ENCODE data around the gene AJAP1.

AJAP1 gene

GRCh38 chr1:4630561-4630960 is 23.8 kb upstream of the AJAP1 start:
- DNase-seq (ENCODE audit: low read depth in 2 of 2), result no peak

GRCh38 chr1:4631321-4631720 is 23.1 kb upstream of the AJAP1 start:
- no peak for DNase-seq (ENCODE audit: low read depth in 2 of 2)

DNA sequence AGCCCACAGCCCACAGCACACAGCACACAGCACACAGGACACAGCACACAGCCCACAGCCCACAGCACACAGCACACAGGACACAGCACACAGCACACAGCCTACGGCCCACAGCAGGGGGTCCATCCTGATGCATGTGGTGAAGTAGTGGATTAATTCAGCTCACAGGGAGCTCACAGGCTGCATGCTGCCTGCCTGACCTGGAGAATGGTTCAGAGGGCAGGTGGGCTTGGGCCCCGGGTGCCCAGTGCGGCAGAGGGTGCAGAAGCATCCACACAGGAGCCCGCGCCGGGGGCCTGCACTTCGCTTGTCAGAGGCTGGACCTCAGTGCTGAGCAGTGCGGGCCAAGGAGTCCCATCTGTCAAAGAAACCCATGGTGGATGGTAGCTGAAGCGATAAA is 21.1 kb upstream of the AJAP1 start:
- DNase-seq (ENCODE audit: low read depth in 2 of 2), result no peak

- DNase-seq (ENCODE audit: low read depth in 2 of 2), result no peak
Observed at GRCh38 chr1:4634156-4634792, 20.1 kb upstream of the AJAP1 start.

DNA sequence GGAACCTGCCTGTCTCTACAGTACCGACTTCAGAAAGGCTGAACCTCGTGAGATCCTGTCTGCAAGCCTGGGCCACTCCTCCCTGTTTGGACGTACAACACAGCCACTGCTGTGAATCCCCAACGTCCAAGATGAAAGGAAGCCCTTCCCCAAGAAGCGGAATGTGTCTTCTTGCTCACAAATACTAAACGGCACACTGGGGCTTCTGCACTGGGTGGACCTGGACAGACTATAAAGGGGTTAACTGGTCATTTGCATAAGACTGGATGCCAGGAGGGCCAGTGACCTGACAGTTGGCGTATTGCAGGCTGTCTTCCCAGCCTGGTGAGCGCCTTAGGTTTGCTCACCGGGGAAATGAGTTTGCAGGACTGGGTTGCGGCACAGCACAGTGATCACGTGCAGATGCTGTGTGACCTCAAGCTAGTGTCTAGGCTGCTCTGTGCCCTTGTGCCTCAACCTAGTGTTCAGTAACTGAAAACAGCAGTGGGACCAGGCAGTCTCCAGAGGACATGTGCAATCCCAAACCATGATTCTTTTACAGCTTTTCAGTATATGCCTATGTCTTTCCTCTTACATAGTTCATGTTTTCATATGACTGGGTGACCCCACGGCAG is 19.5 kb upstream of the AJAP1 start:
- no peak for DNase-seq (ENCODE audit: low read depth in 2 of 2)

DNA sequence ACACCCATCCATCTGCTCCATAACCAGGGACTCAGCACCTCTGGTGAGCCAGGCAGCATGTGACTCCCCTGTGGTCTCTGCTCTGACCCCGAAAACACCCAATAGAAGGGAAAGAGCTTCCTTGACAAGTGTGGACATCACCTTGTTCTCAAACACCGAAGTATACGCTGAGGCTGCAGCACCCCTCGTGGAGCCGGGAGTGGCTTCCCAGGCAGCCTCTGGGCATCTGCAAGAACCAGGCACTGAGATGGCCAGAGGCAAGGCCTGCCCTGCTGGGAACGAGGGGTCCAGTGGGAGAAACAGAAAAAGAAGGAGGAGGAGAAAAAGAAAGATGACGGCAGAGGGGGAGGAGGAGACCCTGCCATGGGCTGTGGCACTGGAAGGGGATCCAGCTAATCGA is 18.2 kb upstream of the AJAP1 start:
- DNase-seq (ENCODE audit: low read depth in 2 of 2), result no peak

GRCh38 chr1:4636644-4637380 is 17.6 kb upstream of the AJAP1 start:
- DNase-seq (ENCODE audit: low read depth in 2 of 2), result no peak

DNA sequence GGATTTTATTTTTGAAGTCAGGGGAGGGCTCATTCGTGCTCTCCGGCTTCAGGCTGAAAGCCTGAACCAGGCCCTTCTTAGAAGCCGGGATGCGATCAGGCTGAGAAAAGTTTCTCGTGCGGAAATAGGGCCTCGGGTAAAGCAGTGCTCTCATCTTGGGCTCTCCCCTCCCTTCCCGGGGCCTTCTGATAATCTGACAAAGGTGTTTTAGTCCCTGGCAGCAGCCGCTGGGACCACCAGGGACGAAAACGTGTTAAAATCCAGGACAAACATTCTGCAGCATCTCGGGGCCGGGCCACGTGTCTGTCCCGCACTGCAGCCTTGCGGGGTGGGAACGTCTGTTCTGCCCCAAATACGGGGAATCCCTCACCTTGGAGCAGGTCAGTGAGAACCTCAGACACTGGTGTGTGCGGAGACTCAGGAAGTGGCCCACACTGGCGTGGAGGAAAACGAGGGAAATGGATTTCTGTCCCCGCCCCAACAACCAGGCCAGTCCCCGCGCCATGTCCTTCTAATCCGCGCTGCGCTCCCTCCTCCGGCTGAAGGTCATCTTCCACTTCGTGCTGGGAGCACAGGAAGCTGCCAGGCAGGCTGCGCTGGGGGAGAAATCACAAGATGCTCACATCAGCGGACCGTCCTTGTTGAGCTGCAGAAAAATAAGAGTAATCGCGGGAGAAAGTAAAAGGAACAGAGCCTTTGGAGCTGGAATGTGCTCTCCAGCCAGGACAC is 16.6 kb upstream of the AJAP1 start:
- no peak for DNase-seq (ENCODE audit: low read depth in 2 of 2)

DNA sequence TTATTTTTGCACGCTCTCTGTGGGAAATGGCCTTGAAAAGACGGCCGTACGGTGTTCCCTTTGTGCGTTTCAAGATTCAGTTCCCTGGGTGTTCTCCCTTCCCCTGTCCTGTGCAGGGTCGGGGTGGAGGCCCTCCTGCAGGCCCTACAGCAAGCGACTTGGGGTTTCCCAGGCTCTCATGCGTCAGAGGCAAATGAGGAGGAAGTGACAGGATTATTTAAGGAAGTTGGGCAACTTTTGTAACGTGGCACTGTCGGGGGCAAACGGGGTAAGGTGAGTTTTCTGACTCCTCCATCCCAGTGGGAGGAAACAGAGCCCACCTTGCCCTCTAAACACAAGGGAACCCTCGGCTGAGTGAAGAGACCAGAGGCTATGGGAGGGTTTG is 16.1 kb upstream of the AJAP1 start:
- DNase-seq (ENCODE audit: low read depth in 2 of 2), result no peak

DNA sequence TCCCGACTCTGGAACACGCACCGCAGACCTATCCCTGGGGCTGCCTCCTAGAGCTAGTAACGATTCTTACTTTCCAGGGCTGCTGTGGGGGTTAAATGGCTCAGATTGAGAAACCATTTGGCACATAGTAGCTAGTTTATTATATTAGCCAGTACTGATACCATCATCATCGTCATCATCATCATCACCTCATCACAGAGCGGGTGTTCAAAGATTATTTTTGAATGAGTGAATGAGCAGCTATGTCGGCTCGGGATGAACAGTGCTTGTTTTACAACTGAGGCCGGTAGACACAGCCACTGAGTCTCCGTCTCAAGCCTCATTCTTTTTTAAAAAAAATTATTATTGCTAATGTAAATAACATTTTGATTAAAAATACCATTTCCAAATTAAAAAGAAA is 13.5 kb upstream of the AJAP1 start:
- no peak for DNase-seq (ENCODE audit: low read depth in 2 of 2)

DNA sequence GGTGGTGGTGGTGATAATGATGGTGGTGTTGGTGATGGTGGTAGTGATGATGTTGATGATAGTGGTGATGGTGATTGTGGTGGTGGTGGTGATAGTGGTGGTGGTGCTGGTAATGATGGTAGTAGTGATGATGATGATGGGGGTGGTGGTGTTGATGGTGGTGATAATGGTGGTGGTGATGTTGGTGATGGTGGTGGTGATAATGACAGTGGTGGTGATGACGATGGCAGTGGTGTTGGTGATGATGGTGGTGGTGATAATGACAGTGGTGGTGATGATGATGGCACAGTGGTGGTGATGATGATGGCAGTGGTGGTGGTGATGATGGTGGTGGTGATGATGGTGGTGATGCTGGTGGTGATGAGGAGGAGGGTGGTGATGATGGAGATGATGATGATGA is 7.0 kb upstream of the AJAP1 start:
- DNase-seq (ENCODE audit: low read depth in 2 of 2), result no peak

DNA sequence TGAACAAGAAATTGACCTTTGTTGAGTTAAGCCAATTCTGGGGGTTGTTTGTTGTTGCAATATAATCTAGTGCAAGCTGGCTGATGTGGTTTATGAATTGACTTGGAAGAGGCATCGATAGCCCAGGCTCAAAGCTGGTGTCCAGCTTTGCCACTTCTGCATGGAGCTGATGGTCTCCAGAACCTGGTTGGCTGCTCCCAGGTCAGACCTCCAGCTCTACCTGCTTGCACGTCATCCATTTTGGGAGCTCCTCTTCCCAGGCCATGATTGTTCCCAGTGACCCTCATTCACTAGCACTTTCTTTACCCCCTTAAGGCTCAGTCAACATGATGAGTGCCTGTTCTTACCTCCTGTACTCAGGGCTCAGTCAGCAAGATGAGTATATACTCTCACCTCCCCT is 5.8 kb upstream of the AJAP1 start:
- DNase-seq (ENCODE audit: low read depth in 2 of 2), result no peak

DNA sequence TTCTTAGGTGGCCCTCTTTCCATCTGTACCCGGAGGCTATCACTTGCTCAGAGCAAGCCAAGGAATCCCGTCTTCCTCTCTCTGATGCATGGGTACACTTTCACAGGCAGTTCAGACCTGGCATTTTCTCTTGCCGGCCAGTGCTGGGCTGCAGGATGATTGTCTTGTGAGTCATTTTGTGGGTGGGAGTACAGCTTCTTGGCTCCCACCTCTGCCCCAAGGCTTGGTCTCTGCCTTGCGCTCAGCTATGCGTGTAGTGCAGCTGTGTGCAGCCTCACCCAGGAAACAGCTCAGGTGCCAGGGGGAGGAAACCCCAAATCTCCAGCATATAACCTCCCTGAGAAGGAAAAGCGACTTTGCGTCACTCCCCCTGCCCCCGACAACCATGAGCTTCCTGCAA is 3.9 kb upstream of the AJAP1 start:
- DNase-seq (ENCODE audit: low read depth in 2 of 2), result no peak

DNA sequence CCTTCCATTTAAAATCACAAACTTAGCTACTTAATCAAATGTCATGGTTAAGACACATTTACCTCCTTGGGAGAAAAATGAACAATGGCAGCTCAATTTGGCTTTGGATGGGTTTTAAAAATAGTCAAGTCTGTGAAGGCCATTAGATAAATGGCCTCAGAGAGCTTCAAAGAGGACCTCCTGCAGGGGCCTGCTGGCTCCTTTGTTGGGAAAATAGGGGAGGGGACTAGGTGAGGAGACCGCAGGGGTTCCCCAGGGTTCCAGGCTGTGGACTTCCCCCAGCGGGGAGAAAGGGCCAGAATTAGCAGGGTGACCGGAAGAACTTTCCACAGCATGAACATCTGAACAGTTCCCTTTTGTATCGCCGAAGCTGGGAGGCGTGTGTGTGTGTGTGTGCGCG is 3.4 kb upstream of the AJAP1 start:
- no peak for DNase-seq (ENCODE audit: low read depth in 2 of 2)

DNA sequence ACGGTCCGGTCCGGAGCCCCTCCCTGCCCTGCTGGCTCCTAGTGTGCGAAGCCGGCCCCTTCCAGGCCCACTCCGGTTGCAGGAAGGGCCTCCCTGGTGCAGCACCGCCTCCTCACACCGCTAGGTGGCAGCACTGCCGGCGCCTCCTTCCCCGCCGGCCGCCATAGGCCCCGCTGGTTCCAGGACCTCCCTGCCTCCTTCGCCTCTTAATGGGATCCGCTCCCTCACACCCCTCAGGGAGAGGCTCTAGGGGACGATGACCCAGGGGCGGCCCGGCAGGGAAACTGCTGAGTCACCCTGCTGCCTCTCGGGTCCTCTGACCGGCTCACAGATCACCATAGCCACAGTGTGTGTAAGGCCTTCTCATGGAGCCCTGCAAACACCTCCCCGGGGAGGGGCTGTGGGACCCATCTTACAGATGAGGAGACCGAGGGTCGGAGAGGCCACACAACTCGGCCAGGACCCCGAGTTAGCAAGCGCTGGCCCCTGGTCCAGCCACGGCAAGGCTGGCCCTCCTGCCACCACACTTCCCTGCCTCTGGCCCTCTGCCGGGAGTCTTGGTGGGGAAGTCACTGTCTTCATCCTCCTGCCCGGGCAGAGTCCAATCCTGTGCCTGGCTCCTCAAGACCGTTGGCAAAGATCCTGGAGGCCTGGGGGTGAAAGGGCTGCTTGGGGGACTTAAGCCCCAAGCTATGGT is 1.6 kb upstream of the AJAP1 start:
- peak; percentile 17 to 28 for DNase-seq (ENCODE audit: low read depth in 2 of 2)

- no peak for DNase-seq (ENCODE audit: low read depth in 2 of 2)
Observed at GRCh38 chr1:4653328-4653660, 1.1 kb upstream of the AJAP1 start.

DNA sequence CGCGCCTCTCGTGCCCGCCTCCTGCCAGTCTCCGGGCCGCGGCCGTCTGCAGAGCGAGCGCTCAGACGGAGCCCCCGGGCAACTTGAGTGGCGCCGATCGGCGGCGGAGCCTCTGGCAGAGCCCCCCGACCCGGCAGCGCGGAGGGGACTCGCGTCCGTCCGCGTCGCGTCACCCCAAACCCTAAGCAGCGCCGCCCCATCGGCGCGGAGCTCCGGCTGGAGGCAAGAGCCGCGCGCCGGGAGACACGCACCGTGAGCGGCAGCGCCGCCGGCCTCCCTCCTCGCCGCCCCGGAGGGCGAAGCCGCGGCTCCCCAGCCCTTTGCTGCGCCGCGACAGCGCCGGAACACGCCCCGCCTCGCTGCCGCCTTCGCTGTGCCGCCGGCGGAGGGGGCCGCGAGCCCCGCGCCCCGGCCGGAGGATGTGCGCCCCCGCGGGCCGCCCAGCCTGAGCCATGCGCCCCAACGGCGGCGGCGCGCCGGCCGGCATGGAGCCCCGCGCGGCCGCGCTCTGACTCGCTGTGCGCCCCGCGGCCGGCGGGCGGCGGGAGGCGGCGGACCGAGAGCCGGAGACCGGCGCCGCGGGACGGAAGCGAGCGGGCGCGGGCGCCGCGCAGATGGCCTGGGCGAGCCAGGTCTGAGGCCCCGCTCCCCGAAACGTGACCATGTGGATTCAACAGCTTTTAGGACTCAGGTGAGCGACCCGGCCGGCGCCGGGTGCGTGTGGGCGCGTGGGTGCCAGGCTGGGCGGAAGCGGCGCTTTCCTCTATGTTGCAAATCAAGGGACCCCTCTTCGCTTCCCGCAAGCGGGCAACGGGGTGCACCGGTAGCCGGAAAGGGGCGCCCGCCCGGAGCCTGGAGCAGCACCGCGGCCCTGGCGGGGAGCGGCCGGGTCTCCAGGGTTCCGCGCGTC is 610 bp downstream of the AJAP1 start:
- DNase-seq (ENCODE audit: low read depth in 2 of 2), result no peak

DNA sequence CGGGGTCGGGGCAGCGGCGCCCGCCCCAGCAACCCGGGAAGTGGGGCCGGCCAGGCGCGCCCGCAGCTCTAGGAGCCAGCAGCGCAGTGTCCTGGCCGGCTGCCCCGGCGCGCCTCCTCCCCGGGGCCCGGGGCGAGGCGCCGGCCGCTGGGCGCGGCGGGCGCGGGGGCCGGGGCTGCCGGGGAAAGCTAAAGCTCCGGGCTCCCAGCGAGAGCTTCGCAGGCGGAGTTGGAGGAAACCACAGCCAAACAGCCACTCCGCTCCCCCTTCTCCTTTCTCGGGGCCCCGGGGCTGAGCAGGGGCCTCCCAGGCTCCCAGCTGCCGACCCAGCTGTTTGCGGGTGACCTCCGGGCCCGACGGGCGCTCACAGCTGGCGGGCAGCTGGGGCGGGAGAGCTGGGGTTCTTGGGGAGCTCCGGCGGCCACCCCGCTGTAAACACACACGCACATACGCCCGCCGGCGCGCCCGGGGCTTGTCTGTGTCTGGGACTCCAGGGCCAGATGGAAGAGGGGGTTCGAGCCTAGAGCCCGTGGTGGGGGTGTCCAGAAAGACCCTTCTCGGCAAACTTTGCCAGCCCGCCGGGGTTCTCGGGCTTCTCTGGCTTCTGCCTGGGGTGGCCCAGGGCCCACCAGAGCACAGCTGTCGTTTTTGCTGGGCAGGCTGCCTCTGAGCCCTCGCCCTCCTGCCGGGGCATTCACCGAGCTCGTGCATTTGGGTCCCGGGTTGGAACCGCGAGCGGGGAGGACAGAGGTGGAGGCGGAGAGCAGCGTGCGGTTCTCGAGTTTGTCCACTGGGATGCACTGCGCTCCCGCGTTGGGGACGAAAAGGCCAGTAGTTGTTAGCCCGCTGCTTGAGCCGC is 1.5 kb downstream of the AJAP1 start:
- DNase-seq (ENCODE audit: low read depth in 2 of 2), result no peak

DNA sequence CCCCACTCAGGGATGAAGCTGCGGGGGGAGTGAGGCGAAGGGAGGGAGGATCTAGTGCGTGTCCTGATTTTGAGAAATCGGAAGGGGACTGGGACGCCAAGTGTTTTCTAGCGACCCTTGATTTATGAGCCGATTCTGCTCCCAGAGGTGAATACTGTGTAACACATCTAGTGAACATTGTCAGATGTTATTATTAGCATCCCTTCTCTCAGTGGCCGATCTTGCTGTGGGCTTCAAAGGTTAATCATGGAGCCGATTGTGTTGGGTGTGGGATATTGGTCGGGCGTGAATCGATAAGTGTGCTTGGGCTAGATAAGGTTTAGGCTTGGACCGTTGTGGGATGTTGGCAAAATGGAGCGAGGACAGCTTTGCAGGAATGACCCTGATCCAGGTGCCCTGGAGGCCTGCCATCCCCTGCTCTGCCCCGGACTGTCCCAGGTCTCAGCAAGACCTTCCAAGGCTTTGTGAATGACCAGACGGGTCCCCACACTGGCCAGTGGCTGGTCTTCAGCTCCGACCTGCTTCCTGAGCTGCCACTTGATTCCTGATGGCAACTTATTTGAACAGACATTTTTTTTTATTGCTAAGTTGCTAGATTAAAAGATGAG is 2.2 kb downstream of the AJAP1 start:
- DNase-seq (ENCODE audit: low read depth in 2 of 2), result no peak
